Measurements from ENCODE around the gene OR5AS1.
"Not testable (repeated sequence)": the region's sequence is repeated elsewhere in the genome, so short reads cannot be mapped to it uniquely, and the experiment has no call there.

DNA sequence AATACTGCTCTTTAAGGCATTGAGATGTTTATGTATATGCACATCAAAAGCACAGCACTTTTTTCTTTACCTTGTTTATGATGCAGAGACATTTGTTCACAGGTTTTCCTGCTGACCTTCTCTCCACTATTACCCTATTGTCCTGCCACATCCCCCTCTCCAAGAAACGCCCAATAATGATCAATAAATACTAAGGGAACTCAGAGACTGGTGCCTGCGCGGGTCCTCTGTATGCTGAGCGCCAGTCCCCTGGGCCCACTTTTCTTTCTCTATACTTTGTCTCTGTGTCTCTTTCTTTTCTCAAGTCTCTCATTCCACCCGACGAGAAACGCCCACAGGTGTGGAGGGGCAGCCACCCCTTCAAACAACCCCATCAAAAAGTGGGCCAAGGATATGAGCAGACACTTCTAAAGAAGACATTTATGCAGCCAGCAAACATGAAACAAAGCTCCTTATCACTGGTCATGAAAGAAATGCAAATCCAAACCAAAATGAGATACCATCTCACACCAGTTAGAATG lies 30.9 kb downstream of the OR5AS1 start:
- TF ChIP-seq, protein P1, sequence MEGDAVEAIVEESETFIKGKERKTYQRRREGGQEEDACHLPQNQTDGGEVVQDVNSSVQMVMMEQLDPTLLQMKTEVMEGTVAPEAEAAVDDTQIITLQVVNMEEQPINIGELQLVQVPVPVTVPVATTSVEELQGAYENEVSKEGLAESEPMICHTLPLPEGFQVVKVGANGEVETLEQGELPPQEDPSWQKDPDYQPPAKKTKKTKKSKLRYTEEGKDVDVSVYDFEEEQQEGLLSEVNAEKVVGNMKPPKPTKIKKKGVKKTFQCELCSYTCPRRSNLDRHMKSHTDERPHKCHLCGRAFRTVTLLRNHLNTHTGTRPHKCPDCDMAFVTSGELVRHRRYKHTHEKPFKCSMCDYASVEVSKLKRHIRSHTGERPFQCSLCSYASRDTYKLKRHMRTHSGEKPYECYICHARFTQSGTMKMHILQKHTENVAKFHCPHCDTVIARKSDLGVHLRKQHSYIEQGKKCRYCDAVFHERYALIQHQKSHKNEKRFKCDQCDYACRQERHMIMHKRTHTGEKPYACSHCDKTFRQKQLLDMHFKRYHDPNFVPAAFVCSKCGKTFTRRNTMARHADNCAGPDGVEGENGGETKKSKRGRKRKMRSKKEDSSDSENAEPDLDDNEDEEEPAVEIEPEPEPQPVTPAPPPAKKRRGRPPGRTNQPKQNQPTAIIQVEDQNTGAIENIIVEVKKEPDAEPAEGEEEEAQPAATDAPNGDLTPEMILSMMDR (IDR thresholded peaks at IDR 0.05): not testable (repeated sequence)
- TF ChIP-seq ELF4 (CRISPR knock-in tag; IDR thresholded peaks at IDR 0.05; ENCODE audit: low read depth); NR3C1 (CRISPR knock-in tag; conservative IDR thresholded peaks at IDR 0.05; ENCODE audit: low read depth); JUN (CRISPR knock-in tag; IDR thresholded peaks at IDR 0.05); TEAD4 (CRISPR knock-in tag; IDR thresholded peaks at IDR 0.05); ZNF263 (CRISPR knock-in tag; IDR thresholded peaks at IDR 0.05; ENCODE audit: low read depth); FOXK1 (CRISPR knock-in tag; IDR thresholded peaks at IDR 0.05); ZNF138 (CRISPR knock-in tag; conservative IDR thresholded peaks at IDR 0.05); MXD4 (CRISPR knock-in tag; IDR thresholded peaks at IDR 0.05; ENCODE audit: borderline replicate concordance): not testable (repeated sequence)
- TF ChIP-seq, protein P2, sequence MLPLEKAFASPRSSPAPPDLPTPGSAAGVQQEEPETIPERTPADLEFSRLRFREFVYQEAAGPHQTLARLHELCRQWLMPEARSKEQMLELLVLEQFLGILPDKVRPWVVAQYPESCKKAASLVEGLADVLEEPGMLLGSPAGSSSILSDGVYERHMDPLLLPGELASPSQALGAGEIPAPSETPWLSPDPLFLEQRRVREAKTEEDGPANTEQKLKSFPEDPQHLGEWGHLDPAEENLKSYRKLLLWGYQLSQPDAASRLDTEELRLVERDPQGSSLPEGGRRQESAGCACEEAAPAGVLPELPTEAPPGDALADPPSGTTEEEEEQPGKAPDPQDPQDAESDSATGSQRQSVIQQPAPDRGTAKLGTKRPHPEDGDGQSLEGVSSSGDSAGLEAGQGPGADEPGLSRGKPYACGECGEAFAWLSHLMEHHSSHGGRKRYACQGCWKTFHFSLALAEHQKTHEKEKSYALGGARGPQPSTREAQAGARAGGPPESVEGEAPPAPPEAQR (CRISPR knock-in tag; IDR thresholded peaks at IDR 0.05): not testable (repeated sequence)
- TF ChIP-seq, protein P3, sequence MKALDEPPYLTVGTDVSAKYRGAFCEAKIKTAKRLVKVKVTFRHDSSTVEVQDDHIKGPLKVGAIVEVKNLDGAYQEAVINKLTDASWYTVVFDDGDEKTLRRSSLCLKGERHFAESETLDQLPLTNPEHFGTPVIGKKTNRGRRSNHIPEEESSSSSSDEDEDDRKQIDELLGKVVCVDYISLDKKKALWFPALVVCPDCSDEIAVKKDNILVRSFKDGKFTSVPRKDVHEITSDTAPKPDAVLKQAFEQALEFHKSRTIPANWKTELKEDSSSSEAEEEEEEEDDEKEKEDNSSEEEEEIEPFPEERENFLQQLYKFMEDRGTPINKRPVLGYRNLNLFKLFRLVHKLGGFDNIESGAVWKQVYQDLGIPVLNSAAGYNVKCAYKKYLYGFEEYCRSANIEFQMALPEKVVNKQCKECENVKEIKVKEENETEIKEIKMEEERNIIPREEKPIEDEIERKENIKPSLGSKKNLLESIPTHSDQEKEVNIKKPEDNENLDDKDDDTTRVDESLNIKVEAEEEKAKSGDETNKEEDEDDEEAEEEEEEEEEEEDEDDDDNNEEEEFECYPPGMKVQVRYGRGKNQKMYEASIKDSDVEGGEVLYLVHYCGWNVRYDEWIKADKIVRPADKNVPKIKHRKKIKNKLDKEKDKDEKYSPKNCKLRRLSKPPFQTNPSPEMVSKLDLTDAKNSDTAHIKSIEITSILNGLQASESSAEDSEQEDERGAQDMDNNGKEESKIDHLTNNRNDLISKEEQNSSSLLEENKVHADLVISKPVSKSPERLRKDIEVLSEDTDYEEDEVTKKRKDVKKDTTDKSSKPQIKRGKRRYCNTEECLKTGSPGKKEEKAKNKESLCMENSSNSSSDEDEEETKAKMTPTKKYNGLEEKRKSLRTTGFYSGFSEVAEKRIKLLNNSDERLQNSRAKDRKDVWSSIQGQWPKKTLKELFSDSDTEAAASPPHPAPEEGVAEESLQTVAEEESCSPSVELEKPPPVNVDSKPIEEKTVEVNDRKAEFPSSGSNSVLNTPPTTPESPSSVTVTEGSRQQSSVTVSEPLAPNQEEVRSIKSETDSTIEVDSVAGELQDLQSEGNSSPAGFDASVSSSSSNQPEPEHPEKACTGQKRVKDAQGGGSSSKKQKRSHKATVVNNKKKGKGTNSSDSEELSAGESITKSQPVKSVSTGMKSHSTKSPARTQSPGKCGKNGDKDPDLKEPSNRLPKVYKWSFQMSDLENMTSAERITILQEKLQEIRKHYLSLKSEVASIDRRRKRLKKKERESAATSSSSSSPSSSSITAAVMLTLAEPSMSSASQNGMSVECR (CRISPR knock-in tag; IDR thresholded peaks at IDR 0.05; ENCODE audit: borderline replicate concordance): not testable (repeated sequence)
- TF ChIP-seq, protein P4, sequence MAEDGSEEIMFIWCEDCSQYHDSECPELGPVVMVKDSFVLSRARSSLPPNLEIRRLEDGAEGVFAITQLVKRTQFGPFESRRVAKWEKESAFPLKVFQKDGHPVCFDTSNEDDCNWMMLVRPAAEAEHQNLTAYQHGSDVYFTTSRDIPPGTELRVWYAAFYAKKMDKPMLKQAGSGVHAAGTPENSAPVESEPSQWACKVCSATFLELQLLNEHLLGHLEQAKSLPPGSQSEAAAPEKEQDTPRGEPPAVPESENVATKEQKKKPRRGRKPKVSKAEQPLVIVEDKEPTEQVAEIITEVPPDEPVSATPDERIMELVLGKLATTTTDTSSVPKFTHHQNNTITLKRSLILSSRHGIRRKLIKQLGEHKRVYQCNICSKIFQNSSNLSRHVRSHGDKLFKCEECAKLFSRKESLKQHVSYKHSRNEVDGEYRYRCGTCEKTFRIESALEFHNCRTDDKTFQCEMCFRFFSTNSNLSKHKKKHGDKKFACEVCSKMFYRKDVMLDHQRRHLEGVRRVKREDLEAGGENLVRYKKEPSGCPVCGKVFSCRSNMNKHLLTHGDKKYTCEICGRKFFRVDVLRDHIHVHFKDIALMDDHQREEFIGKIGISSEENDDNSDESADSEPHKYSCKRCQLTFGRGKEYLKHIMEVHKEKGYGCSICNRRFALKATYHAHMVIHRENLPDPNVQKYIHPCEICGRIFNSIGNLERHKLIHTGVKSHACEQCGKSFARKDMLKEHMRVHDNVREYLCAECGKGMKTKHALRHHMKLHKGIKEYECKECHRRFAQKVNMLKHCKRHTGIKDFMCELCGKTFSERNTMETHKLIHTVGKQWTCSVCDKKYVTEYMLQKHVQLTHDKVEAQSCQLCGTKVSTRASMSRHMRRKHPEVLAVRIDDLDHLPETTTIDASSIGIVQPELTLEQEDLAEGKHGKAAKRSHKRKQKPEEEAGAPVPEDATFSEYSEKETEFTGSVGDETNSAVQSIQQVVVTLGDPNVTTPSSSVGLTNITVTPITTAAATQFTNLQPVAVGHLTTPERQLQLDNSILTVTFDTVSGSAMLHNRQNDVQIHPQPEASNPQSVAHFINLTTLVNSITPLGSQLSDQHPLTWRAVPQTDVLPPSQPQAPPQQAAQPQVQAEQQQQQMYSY (CRISPR knock-in tag; IDR thresholded peaks at IDR 0.05): not testable (repeated sequence)

All from WTC11 (cell line).